ENCODE measurements around the gene CLK1.

CLK1 gene

GRCh38 chr2:200856806-200857205, 7.7 kb downstream of the CLK1 start:
- H3K4me3 ChIP-seq (ENCODE audit: low read depth, low read length) = no peak overlapping the region
- ChIA-PET CTCF (interaction anchor here (1.3 to 1.4 kb wide), 2 partner anchors 146 to 321 kb away, joined by 3 read pairs; no protein-coding TSS in a partner anchor), POLR2A (no interaction called here)
- TF ChIP-seq CTCF (IDR thresholded peaks at IDR 0.05; ENCODE audit: insufficient read depth, low read length, missing control alignments) = no peak
- DNase-seq (ENCODE audit: low read depth, low spot score) = no peak

GRCh38 chr2:200852605-200853004, 11.9 kb downstream of the CLK1 start:
- POLR2A ChIA-PET = interaction anchor here (1.9 kb wide), 1 partner anchor 12 kb away, joined by 6 read pairs; the partner anchor contains the start of gene CLK1
- H3K4me3 ChIP-seq (ENCODE audit: low read depth, low read length) = no peak overlapping the region
- DNase-seq (ENCODE audit: low read depth, low spot score) = no peak
- TF ChIP-seq CTCF (IDR thresholded peaks at IDR 0.05; ENCODE audit: insufficient read depth, low read length, missing control alignments) = no peak
- CTCF ChIA-PET = no interaction called here

DNA sequence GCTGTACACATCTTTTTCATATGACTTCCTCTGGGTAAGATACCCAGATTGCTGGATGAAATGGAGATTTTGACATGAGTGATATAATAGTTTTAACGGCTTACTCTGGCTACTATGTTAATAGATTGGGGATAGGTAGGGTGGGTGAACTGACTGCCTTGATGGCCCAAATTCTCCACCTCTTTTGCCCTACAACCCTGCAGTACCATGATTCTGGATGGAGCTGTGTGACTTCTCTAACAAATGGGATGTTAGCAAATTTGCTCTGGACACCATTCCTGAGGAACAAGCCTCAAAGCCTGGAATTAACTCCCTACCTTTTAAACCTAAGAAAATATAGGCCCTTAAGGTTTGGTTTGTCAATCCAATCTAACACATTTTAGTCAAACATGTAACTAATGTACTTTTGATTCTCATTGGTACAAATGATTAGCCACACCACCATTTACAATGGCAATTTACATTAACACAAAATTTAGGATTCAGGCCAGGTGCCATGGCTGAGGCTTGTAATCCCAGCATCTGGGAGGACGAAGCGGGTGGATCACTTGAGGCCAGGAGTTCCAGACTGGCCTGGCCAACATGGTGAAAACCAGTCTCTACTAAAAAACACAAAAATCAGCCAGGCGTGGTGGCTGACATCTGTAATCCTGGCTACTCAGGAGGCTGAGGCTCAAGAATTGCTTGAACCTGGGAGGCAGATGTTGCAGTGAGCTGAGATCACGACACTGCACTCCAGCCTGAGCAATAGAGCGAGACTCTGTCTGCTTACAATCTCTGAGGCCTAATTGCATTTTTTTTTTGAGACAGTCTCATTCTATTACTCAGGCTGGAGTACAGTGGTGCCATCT, 12.8 kb downstream of the CLK1 start:
- H3K4me3 ChIP-seq (ENCODE audit: low read depth, low read length) = no peak overlapping the region
- DNase-seq (ENCODE audit: low read depth, low spot score) = no peak
- ChIA-PET POLR2A (interaction anchor here (1.9 kb wide), 1 partner anchor 13 kb away, joined by 6 read pairs; the partner anchor contains the start of gene CLK1), CTCF (no interaction called here)
- TF ChIP-seq CTCF (IDR thresholded peaks at IDR 0.05; ENCODE audit: insufficient read depth, low read length, missing control alignments) = no peak

DNA sequence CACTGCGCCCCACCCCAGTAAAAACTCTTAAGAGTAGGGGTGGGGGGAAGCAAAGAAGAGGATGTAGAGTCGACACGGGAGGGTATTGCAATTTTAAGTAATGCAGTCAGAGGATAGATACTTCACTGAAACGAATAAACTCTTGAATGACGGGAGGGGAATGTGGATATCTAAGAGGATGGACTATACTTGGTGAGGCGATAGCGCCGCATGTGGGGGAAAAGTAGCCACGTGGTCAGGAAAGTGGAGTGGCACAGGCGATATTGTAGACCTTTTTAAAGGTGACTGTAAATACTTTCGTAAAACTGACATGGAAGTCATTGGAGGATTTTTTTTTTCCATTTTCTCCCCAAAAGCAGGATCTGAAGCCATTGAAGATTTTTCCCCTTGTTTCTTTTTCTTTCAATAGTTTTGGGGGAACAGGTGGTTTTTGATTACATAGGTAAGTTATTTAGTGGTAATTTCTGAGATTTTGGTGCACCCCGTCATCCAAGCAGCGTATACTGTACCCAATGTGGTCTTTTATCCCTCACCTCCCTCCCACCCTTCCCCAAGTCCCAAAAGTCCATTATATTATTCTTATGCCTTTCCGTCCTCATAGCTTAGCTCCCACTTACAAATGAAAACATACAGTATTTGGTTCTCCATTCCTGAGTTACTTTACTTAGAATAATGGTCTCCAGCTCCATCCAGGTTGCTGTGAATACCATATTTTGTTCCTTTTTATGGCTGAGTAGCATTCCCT, 13.8 kb downstream of the CLK1 start:
- TF ChIP-seq CTCF (IDR thresholded peaks at IDR 0.05; ENCODE audit: insufficient read depth, low read length, missing control alignments) = no peak
- no peak for DNase-seq (ENCODE audit: low read depth, low spot score)
- no peak overlapping the region for H3K4me3 ChIP-seq (ENCODE audit: low read depth, low read length)
- ChIA-PET CTCF (no interaction called here), POLR2A (interaction anchor here (1.8 to 2.1 kb wide), 2 partner anchors 13 to 19 kb away, joined by 3 to 13 read pairs; partner anchors contain the start of gene CLK1)

DNA sequence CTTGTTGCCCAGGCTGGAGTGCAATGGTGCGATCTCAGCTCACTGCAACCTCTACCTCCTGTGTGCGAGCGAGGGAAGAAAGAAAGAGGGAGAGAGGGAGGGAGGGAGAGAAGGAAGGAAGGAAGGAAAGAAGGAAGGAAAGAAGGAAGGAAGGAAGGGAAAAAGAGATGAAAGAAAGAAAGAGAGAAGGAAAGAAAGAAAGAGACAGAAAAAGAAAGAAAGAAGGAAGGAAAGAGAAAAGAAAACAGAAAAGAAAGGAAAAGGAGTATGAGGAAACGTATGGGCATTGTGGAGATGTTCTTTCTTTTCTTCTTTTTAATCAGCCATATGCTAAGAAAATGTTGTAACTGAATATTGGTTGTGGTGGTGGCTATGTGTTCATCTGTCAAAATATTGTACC, 16.5 kb downstream of the CLK1 start:
- DNase-seq (ENCODE audit: low read depth, low spot score) = no peak
- CTCF ChIA-PET = interaction anchor here (0.9 to 2.5 kb wide), 4 partner anchors 11 to 33 kb away, joined by 3 to 7 read pairs (median 3); partner anchors contain the start of gene CLK1
- no peak overlapping the region for H3K4me3 ChIP-seq (ENCODE audit: low read depth, low read length)
- POLR2A ChIA-PET = interaction anchor here (1.2 kb wide), 1 partner anchor 42 kb away, joined by 3 read pairs; the partner anchor contains the start of gene NIF3L1
- TF ChIP-seq CTCF (IDR thresholded peaks at IDR 0.05; ENCODE audit: insufficient read depth, low read length, missing control alignments) = no peak

DNA sequence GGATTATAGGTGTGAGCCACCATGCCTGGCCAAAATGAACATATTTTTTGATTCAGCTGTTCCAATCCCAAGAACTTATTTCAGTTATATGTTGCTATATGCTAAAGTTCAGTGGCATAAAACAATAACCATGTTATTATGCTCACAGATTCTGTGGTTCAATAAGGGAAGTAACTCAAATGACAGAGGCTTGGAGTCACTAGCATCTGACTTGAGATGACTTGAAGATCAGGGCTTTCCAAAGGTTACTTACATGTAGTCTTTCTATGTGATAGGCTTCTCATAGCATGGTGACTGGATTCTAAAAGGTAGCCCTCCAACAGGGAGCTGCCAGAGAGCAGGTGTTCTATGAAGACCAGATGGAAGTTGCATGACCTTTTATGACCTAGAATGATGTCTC, 17.2 kb downstream of the CLK1 start:
- DNase-seq (ENCODE audit: low read depth, low spot score) = no peak
- ChIA-PET CTCF (no interaction called here), POLR2A (no interaction called here)
- H3K4me3 ChIP-seq (ENCODE audit: low read depth, low read length) = no peak overlapping the region
- no peak for TF ChIP-seq CTCF (IDR thresholded peaks at IDR 0.05; ENCODE audit: insufficient read depth, low read length, missing control alignments)

Data from AG04449 (cell line).